NCI-H1694 treated with DMSO at 0.1 percent for 48 hours (cell line): ENCODE results near the gene XYLB.
"Not testable (repeated sequence)": the region's sequence is repeated elsewhere in the genome, so short reads cannot be mapped to it uniquely, and the experiment has no call there.

Experiments
- DNase-seq: peaks from one replicate; lab custom pipeline; 2025; lab: John Stamatoyannopoulos, UW

The XYLB gene

GRCh38 chr3:38346587-38347410, at the start of gene XYLB:
TSS of gene XYLB (plus strand) at chr3:38346785. CDS start at chr3:38346869, 84 bp downstream.
- peak; percentile 7 for DNase-seq

- DNase-seq: not testable (repeated sequence)
These were observed 49.5 kb upstream of the XYLB start for GRCh38 chr3:38297053-38297452.

- no peak for DNase-seq
These were observed 49.0 kb upstream of the XYLB start for GRCh38 chr3:38297537-38297936.

- DNase-seq: no peak
These were observed 48.5 kb upstream of the XYLB start for GRCh38 chr3:38297947-38298711.

- DNase-seq: no peak
These were observed 39.6 kb upstream of the XYLB start for GRCh38 chr3:38306941-38307340.

- DNase-seq: no peak
These were observed 39.0 kb upstream of the XYLB start for GRCh38 chr3:38307599-38307998.

- DNase-seq: no peak
These were observed 38.1 kb upstream of the XYLB start for GRCh38 chr3:38308456-38308855.

GRCh38 chr3:38311476-38311875, 35.1 kb upstream of the XYLB start:
- DNase-seq: no peak

- DNase-seq: no peak
These were observed 34.6 kb upstream of the XYLB start for GRCh38 chr3:38311941-38312340.

GRCh38 chr3:38312356-38312755, 34.2 kb upstream of the XYLB start:
- no peak for DNase-seq

- DNase-seq: no peak
These were observed 33.3 kb upstream of the XYLB start for GRCh38 chr3:38313263-38313662.

GRCh38 chr3:38313695-38314094, 32.9 kb upstream of the XYLB start:
- no peak for DNase-seq

- no peak for DNase-seq
These were observed 32.3 kb upstream of the XYLB start for GRCh38 chr3:38314112-38314763.

- no peak for DNase-seq
These were observed 31.7 kb upstream of the XYLB start for GRCh38 chr3:38314764-38315487.

GRCh38 chr3:38315488-38316230, 30.9 kb upstream of the XYLB start:
- DNase-seq: no peak

- DNase-seq: no peak
These were observed 30.0 kb upstream of the XYLB start for GRCh38 chr3:38316356-38317191.

- DNase-seq: no peak
These were observed 29.3 kb upstream of the XYLB start for GRCh38 chr3:38317192-38317759.

- no peak for DNase-seq
These were observed 27.6 kb upstream of the XYLB start for GRCh38 chr3:38318766-38319671.

- not testable (repeated sequence) for DNase-seq
These were observed 25.9 kb upstream of the XYLB start for GRCh38 chr3:38320638-38321037.
